HG03558 (cell line): Measurements from ENCODE around the gene OLFML1.

ENCODE experiments used
- ATAC-seq: cut with Tn5 transposase; IDR thresholded peaks from one replicate; pipeline ENCODE4 v1.9.1; 2021; ENCODE audit warnings: moderate number of reproducible peaks; ENCODE audit not compliant: unreplicated experiment; ENCODE audit errors: extremely low read depth

OLFML1 gene

DNA sequence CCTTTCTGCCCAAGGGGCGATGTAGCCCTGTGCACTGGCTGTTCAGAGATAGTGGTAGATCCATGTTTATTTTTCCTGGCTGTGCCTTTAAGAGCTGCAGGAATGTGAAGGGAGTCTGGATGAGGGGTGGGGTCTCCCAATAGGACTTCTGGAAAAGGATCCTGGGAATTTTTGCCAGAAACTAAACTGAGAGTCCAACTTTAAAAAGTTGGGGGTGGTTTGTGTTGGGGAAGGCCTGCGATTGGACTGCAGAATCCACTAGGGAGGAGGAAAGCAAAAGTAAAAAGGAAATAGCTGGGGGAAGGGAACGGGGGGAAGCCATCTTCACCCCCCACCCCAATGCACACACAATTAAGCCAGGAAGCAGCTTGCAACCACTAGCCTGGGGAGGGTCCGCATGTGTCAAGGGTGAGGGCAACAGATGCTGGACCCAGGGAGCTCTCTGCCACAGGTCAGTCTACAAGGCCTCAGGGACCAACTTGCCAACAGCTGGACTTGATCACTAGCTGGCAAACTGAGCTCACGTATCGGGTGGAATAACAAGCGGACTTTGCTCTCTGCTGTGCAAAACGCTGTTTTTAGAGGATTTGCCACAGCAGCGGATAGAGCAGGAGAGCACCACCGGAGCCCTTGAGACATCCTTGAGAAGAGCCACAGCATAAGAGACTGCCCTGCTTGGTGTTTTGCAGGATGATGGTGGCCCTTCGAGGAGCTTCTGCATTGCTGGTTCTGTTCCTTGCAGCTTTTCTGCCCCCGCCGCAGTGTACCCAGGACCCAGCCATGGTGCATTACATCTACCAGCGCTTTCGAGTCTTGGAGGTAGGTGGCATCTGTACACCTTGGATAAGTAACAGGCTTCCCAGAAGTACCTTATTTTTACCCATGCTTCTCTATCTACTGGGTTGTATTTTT is at the start of gene OLFML1:
TSS of gene OLFML1 (plus strand) at position 321 of the 912 bp plus-strand sequence. CDS start at position 691, 370 bp downstream.
- no peak for ATAC-seq

DNA sequence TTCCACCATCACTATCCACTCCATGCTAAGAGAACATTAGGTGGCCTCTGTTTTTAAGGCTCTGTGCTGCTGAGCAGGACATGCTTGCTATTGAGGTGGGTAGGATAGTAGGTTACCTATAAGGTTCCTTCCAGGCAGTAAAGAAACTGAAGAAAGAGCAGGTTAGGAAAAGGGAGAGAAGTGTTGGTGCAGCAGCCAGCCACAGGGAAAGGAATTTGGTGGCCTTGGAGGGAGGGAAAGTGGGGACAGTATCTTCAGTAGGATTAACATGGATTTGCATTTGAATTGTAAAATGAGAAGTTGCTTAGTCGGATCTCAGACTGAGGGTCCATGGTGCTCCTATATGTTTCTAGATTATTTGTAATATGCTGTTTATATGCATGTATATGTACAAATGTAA is 49.2 kb upstream of the OLFML1 start:
- no peak for ATAC-seq

- ATAC-seq = no peak
Observed at GRCh38 chr11:7436657-7437056, 48.6 kb upstream of the OLFML1 start.

DNA sequence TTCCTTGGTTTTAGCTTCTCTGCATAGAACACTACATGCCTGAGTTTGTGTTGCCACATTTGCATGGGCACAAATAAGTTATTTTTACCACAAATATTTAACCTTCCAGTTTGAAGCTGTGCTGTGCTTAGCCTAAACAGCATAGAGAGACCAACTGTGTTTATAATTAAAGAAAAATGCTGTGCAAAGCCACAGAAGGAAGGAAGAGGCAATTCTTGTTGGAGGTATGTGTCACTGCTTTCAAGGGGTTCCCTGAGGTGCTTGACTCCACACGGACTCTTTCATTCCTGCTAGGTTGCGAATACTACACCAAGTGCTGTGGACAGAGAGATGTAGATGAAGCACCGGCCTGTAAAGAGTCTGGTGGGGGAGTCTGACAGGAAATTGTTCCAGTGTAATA is 47.6 kb upstream of the OLFML1 start:
- no peak for ATAC-seq

- ATAC-seq = no peak
Observed at GRCh38 chr11:7439746-7440320, 45.5 kb upstream of the OLFML1 start.

DNA sequence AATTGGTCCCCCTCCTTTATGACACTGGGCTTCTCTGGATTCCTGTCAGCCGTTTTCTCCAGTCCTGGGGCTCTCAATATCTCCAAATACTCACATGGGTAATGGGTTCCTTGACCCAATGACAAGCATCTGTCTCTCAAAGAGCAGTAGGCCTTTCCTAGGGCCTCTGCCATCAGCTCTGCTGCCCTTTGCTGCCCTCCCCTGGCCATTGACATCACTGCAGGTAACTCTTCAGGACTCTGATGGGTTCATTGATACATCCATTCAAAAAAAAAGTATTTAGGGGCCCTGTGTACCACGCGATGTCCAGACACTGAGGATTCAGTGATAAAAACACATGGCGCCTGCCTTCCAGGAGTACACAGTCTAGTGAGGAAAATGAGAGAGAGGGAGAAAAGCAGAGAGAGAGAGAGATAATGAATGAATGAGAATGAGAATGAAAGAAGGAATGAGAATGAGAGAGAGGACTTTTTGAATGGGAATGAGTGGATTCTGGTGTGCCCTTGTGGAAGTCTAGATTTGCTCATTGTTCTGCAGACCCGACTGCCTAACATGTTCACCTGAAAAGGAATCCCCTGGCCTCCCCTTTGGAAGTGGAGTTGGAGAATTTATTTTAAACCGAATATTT is 42.6 kb upstream of the OLFML1 start:
- no peak for ATAC-seq

DNA sequence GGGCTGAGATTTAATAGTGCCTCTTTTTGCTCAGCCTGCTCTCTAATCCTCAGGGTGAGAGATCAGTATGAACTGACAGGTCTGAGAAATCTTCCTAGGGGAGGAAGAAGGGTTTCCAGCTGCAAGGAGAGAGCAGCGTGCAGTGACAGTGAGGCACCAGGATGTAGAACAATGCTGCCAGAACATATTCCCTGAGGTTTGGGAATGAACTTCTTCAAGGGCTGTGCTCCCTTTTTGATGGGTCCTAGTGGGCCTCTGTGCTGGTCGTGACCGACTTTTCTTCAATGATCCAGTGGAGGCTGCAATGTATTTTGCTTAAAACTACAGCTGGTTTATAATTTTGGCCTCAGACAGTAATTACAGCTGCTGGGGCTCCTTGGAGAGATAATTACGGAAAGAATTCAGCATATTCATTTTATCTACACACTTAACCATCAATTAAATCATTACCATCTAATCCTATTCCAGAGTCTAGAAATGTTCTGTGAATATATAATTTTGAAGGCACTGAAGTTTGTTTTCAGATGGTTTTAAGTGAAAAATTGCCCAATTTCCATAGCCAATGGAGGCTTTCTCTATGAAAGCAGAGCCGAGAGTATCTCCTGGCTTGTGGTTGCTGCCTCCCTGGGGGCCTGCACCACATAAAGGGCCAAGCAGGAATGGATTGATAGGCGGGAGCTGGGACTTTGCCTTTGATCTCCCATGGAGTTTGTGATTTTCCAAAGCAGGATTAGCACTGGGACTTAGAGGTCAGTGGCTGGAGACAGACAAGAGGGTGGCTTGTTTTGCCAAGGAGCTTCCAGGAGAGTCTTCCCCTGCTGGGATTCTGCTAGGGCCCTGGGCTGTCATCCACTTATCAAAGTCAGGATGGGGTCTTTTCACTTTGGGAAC is 41.0 kb upstream of the OLFML1 start:
- no peak for ATAC-seq

DNA sequence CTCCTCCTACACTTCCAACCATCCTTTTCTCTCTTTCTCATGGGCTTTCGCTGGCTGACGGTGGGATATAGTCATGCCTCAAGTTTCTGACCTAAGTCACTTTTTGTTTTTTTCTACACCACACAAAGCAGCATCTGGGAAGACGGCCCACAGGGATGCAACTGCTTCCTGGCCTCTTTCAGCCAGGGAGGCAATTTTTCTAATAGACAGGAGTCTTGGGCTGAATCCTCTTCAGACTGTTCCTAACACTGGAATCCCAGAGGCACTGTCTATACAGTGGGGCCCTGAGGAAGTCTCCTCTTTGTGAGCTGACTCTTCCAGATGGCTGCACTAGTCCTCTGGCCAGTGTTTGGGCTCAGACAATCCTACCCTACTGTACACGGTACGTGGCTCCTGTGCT is 39.7 kb upstream of the OLFML1 start:
- no peak for ATAC-seq

DNA sequence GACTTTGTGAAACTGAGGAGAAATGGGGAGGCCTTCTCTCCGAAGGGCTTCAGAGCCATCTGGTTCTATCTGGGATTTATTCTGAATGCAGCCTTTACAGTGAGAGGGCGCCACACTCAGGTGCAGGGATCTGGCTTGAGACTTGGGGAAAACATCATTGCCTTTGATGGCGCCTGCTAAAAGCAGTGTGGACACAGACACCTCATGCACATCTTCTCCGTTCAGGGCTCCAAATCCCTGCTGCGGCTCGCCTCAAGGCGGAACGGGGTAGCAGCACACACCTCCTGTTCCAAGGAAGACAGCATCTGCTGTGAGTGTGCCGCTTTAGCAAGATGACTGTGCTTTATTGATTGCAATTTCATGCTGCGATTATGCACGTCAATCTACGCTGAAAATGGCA is 37.1 kb upstream of the OLFML1 start:
- no peak for ATAC-seq

GRCh38 chr11:7449211-7449840 is 36.0 kb upstream of the OLFML1 start:
- no peak for ATAC-seq

DNA sequence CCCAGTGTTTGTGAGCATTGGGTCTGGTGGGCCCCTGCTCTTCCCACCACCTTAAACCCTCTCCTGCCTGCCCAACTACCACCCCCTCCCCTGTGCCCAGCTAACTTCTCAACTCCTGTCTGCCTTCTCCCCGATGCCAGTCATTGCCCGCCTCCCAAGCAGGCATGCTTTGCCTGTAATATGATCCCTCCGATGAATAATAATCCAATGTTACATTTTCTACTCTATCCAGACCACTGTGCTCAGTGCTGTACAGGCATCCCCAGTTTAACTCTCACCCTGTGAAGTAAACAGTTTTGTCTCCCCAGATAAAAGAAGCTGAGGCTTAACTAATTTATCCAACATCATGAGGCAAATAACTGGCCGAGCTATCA is 35.5 kb upstream of the OLFML1 start:
- no peak for ATAC-seq

GRCh38 chr11:7450836-7451235 is 34.5 kb upstream of the OLFML1 start:
- ATAC-seq = no peak

DNA sequence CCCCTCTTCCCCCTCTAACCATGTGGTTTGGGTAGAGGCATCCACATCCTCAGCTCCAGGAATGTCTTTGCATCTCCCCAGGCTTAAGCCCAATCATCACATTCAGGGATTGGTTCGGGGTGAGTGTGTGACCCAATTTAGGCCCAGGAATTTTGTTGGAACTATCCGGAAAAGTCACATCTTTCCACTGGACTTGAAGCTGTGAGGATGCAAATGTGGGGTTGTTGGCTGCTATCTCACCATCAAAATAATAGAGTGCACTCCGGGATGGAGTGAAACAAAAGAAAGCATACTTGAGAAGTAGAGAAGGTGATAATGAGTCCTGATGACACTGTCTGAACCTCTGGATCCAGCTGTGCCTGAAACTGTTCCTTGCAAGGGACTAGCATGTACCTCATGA is 33.8 kb upstream of the OLFML1 start:
- no peak for ATAC-seq

DNA sequence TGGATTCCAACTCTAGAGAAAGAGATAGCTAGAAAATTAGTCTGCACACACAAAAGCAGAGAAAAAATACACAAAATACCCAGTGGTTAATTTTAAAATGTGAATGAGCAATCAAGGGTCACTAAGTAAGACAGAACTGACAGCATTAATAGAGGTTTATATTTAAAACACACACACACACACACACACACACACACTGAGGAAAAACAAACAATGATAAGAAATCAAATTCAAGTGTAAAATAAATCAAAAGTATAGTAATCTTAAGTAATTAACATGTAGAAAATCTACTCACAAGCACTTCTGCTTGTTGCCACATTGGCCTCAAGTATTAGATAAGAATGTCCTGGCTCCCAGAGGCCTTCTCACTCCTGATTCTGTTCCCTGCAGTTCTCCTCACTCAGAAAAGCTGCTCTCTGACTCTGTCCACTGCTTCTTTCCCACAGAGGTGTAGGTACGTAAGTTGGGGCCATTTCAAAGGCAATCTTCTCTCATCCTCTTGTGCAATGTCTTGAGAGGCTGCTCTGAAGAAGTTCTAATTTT is 33.3 kb upstream of the OLFML1 start:
- no peak for ATAC-seq

DNA sequence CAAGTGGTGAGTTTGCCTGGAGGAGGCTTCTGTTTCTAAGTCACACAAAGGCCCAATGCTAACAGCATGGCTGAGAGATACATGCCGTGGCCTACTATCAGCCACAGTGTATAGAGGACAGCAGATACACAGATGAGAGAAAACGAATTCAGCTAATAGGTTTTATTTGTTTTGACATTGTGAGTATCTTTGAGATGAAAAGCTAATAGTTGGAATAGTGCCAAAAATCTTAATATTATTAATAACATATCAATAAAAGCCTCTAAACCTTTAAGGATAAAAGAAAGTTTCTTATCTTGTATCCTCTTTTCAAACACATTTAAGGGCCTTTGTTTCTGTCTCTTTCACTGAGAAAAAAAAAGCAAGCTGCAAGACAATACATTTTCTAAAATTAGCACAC is 30.5 kb upstream of the OLFML1 start:
- no peak for ATAC-seq

DNA sequence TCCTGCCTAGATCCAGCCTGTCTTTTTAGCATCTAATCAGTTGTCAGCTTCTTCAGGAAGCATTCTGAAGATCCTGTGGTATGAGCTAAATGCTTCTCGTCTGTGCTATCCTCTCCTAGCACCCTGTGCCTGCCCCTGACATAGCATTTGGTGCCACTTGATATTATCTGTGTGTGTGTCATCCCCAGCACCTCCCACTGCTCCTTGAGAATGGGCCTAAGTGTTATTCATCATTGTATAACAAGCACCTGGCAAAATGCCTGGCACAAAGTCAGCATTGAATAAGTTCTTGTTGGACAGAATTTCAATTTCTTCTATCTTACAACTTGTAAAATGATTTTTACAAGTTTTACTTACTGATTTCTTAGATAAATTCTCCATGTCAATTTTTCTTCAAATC is 28.1 kb upstream of the OLFML1 start:
- no peak for ATAC-seq

- ATAC-seq = no peak
Observed at GRCh38 chr11:7462706-7463105, 22.6 kb upstream of the OLFML1 start.

GRCh38 chr11:7467652-7468051 is 17.7 kb upstream of the OLFML1 start:
- no peak for ATAC-seq

DNA sequence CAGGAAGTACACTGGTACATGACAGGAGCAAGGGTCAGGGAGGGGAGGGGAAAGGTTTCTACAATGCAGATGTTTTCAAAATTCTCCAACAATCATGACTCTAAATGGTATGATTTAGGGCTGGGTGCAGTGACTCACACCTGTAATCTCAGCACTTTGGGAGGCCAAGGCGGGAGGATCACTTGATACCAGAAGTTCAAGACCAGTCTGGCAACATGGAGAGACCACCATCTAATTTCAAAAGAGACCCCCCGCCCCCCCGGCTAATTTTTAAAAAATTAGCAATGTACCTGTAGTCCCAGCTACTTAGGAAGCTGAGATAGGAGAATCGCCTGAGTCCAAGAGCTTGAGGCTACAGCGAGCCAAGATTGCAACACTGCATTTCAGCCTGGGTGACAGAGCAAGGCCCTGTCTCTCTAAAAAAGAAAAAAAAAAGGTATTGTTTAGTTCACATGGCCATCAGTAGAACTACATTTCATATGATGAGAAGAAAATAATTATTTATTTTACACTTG is 15.9 kb upstream of the OLFML1 start:
- no peak for ATAC-seq

- no peak for ATAC-seq
Observed at GRCh38 chr11:7471071-7471470, 14.2 kb upstream of the OLFML1 start.
